GM18526 (cell line): ENCODE results near the gene ATP8A1.

ENCODE experiments used
- POLR2A ChIP-seq: IDR thresholded peaks from 3 replicates; pipeline ENCODE4 v1.6.1; 2011; ENCODE audit not compliant: insufficient read length; ENCODE audit errors: extremely low read depth

ATP8A1 gene

DNA sequence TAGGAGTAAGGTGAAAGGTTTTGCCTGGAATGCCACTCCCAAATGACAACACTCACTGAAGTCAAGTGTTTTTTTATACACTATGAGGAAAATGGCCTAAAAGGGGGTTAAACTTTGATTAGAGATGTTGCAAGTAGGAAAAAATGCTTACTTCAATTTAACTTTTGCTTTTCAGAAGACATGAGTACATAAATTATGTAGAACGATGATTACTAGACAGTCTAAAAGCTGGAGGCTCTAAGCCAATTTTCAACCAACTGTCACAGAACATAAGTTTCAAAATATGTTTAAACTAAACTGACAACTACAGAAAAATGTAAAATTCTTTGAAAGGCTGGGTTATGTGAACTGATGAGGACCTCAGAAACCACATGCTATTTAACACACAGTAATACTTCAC is 176.2 kb downstream of the ATP8A1 start:
- no peak for TF ChIP-seq POLR2A

- TF ChIP-seq POLR2A, result no peak
Observed at GRCh38 chr4:42480281-42480680, 176.6 kb downstream of the ATP8A1 start.

DNA sequence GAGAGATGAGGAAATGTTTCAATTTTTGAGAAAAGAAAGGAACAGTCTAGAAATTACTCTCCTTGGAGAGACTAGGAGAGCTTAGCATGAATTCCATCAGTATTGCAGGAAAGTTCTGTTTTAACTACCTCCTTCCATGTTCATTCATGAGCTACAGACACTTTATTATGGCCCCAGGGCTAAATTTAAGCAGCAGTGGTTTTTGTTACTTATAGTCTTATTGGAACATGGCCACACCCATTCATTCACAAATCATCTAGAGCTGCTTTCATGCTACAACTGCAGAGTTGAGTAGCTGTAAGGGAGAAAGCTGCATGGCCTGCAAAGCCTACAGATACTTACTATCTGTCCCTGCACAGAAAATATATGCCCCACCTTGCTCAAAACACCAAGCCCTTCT is 178.0 kb downstream of the ATP8A1 start:
- TF ChIP-seq POLR2A, result no peak

DNA sequence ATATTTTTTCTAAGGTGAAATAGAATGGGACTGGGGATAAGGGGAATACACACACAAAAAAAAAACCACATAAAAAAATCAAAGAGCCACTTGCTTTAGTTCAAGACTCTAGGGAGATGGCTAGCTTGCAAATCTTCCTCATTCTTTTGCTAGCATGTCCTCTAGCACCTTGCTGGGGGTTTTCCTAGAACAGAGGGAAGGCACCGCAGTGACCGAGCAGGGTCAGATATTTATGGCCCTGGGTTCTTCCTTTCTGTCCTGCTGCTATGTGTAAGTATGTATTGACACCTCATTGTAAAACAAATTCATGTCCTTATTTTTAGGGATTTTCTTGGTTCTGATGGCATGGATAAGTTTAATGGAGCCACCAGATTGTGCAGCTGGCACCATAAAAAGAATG is 178.4 kb downstream of the ATP8A1 start:
- no peak for TF ChIP-seq POLR2A

DNA sequence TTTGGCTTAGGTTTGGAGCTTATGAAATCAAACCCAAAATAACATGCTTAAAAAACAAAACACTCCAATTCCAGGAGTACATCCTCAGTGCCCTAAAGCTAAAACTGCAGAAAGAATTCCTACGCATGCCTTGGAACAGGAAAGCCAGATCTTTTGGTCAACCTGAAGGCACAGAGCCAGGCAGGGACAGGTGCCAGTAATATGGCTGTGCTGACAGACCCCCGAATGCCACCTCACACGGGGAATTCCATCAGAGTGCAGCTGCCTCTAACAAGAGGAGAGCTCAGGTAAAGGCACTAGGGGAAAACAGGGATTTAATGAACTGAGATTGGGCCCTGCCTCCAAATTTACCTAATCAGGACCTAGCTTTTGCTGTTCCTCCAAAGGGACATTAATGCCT is 182.5 kb downstream of the ATP8A1 start:
- TF ChIP-seq POLR2A, result no peak

DNA sequence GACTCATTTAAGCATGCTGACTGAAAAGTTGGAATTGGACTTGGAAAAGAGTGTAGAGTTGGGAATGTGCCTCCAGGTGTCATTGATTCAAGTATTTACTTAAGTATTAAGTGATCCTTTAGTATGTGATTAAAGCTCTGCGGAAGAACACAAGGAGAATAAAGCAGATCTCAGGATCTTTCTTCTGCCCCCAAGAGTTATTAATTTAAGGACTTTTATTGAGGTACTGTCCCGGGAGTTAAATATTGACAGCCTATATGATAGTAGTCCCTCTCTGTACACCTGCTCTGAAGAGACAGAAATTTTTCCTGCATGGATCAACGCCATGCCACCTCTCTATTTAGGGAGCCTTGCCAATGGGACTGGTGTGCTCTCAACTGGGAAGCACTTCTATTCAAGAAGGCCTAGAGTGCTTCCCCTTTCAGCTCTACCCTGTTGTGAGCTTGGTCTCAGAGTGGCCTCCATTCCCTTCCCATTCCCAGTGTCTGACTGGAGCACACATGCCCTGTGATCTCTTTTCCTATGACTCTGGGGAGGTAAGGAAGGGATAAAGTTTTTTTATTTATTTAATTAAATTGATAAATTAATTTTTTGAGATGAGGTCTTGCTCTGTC is 183.7 kb downstream of the ATP8A1 start:
- no peak for TF ChIP-seq POLR2A

GRCh38 chr4:42471896-42472295 is 185.0 kb downstream of the ATP8A1 start:
- no peak for TF ChIP-seq POLR2A

DNA sequence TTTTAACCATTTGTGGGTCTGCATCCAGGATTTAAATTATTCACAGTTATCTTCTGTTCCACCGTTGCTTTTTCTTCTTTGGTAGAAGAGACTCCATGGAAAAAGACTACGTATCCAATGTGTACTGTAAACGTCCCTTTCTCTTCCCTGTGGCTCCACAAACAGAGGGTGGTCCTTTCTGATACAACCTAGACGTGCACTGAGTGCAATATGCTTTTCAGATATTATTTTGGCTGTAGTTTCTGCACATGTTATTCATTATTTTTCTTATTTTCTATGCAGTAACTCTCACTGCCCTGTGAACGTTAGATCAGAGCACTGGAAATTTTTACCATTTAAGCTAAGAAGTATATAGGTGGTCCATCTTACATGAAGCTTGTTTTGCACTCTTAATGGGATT is 186.9 kb downstream of the ATP8A1 start:
- no peak for TF ChIP-seq POLR2A

DNA sequence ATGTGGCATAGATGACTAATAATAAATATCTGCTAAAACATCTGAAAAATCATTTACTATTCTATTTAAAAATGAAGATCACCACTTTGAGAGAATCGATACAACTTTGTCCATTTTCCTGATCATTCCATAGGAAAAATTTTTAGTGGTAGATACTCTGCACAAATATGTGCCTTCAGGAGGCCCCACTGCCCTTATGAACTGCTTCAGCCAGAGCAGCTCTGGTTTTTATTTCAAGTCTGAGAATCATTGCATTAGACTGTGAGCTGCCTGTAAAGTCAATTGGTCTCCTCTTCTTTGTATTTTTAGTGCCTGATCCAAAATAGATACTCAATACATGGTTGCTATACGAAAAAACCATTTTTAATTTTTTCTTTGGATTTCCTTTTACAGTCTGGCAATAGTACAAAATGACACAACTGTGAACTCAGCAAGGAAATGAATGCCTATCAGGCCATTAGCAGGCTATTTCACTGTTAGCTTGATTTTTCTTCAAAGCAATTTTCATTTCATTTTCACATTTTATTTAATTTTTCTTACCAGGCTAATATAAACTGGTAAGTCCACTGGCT is 190.5 kb downstream of the ATP8A1 start:
- TF ChIP-seq POLR2A, result no peak

DNA sequence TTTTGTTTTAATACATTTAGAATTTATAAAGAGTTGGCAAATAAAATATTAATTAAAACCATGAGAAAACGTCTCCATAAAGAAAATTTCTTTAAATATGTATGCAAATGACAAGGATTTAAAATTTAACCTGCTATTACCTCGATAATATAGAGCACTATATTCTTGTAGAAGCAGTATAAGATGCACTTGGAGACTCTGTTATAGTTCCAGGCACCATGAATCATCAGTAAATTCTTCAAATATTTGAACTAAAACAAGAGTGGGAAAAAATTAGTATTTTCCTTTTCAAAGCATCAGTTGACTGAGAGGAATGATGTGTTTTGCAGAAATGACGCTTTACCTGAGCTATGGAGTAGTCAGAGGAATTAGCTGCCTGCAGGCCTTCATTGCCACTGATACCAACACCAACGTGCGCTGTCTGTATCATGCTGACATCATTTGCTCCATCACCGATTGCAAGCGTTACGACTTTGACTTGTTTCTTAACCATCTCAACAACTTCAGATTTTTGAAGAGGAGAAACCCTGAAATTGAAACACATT is 192.3 kb downstream of the ATP8A1 start:
- no peak for TF ChIP-seq POLR2A

- TF ChIP-seq POLR2A, result no peak
Observed at GRCh38 chr4:42460043-42460442, 196.9 kb downstream of the ATP8A1 start.

DNA sequence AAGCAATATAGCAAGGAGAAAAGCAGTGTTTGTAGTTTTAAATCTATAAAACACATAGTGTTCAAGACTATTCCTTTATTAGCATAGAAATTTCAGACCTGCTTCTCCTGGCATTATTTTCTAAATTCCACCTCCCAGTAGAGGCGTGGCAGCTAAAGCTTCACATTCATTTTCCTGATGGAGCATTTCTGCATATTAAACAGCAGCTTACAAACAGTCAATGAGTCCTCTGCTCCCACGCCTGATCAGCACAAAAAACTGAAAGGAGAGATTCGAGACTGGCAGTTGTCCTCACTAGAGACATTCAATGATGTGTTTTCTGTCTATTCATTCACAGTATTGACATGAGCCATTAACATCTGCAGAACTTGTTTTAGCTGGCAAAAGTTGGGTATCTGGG is 198.2 kb downstream of the ATP8A1 start:
- no peak for TF ChIP-seq POLR2A

- TF ChIP-seq POLR2A, result no peak
Observed at GRCh38 chr4:42454755-42455420, 202.0 kb downstream of the ATP8A1 start.

DNA sequence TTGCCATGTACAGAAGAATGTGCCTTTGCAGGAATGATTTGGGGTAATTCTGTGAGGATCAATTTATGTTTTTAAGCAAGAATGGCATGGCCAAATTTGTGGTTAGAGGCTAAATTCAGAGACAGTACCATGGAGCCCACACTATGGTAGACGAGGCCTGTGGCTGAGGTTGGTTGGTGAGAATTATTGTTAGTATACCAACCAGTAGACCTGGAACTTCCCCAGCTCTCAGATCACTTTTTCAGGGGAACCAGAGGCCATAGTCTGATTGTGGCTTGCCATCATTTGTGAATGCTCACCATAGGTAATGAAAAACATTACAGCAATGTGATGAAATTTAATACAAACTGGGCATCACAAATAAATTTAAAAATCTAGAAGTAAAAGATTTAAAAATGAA is 203.3 kb downstream of the ATP8A1 start:
- TF ChIP-seq POLR2A, result no peak

- TF ChIP-seq POLR2A, result no peak
Observed at GRCh38 chr4:42452823-42453222, 204.1 kb downstream of the ATP8A1 start.

- TF ChIP-seq POLR2A, result no peak
Observed at GRCh38 chr4:42446823-42447222, 210.1 kb downstream of the ATP8A1 start.

DNA sequence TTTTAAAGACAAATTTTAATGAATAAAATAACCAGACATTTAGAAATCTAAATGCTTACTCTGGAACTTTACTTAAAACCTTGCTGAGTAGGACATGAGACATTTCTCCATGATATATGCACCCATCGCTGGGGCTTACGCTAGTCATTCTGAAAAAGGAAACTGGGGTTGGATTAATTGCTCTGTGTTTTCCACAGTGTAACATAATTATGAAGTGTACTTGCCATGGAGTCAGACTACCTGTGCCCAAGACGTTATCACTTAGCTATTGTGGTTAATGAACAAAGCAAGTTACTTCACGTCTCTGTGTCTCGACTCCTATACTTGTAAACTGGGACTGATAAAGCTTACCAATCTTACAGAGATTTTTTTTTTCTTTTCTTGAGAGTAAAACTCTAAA is 211.9 kb downstream of the ATP8A1 start:
- no peak for TF ChIP-seq POLR2A

- no peak for TF ChIP-seq POLR2A
Observed at GRCh38 chr4:42442601-42443000, 214.3 kb downstream of the ATP8A1 start.
